ENCODE results near the gene NUDT3. TPM values are rescaled to one million over a fixed set of nuclear protein-coding genes. Genes with fewer than 3 reads are reported as not detected.

The NUDT3 gene
- total and polyA plus RNA-seq, 9 of the 15 experiments (the other 6 are each of a cell fraction or from before 2014, with no cell fraction given), result 5.4 to 81.2 (median 56.4) TPM

GRCh38 chr6:34284563-34285447, 107.7 kb downstream of the NUDT3 start (continued):
- TF ChIP-seq, protein P1, sequence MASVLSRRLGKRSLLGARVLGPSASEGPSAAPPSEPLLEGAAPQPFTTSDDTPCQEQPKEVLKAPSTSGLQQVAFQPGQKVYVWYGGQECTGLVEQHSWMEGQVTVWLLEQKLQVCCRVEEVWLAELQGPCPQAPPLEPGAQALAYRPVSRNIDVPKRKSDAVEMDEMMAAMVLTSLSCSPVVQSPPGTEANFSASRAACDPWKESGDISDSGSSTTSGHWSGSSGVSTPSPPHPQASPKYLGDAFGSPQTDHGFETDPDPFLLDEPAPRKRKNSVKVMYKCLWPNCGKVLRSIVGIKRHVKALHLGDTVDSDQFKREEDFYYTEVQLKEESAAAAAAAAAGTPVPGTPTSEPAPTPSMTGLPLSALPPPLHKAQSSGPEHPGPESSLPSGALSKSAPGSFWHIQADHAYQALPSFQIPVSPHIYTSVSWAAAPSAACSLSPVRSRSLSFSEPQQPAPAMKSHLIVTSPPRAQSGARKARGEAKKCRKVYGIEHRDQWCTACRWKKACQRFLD (CRISPR knock-in tag; IDR thresholded peaks at IDR 0.05), result peak; percentile 56; the same call in 1 of the 2 replicates
- TF ChIP-seq, protein P2, sequence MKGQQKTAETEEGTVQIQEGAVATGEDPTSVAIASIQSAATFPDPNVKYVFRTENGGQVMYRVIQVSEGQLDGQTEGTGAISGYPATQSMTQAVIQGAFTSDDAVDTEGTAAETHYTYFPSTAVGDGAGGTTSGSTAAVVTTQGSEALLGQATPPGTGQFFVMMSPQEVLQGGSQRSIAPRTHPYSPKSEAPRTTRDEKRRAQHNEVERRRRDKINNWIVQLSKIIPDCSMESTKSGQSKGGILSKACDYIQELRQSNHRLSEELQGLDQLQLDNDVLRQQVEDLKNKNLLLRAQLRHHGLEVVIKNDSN (CRISPR knock-in tag; IDR thresholded peaks at IDR 0.05), result no peak
- TF ChIP-seq CAMTA2 (CRISPR knock-in tag; conservative IDR thresholded peaks at IDR 0.05) (no peak), PHF21A (IDR thresholded peaks at IDR 0.05; ENCODE audit: borderline replicate concordance, low read depth) (no peak), CBX8 (IDR thresholded peaks at IDR 0.05; ENCODE audit: borderline replicate concordance, extremely low read depth, low read depth, low read length, poor library complexity, severe bottlenecking) (no peak), ATF4 (CRISPR knock-in tag; IDR thresholded peaks at IDR 0.05) (no peak), EZH2 (IDR thresholded peaks at IDR 0.05; ENCODE audit: borderline replicate concordance, low read depth, low read length) (no peak), GATA2 (CRISPR knock-in tag; IDR thresholded peaks at IDR 0.05) (peak; percentile 79), TRIM24 (IDR thresholded peaks at IDR 0.05) (peak; percentile 69 to 83; a peak in 3 of 4 replicates), PTRF (tag; IDR thresholded peaks at IDR 0.05) (no peak), ZBTB5 (IDR thresholded peaks at IDR 0.05) (no peak)
- TF ChIP-seq, protein P3, sequence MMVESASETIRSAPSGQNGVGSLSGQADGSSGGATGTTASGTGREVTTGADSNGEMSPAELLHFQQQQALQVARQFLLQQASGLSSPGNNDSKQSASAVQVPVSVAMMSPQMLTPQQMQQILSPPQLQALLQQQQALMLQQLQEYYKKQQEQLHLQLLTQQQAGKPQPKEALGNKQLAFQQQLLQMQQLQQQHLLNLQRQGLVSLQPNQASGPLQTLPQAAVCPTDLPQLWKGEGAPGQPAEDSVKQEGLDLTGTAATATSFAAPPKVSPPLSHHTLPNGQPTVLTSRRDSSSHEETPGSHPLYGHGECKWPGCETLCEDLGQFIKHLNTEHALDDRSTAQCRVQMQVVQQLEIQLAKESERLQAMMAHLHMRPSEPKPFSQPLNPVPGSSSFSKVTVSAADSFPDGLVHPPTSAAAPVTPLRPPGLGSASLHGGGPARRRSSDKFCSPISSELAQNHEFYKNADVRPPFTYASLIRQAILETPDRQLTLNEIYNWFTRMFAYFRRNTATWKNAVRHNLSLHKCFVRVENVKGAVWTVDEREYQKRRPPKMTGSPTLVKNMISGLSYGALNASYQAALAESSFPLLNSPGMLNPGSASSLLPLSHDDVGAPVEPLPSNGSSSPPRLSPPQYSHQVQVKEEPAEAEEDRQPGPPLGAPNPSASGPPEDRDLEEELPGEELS (CRISPR knock-in tag; IDR thresholded peaks at IDR 0.05; ENCODE audit: borderline replicate concordance), result no peak
- TF ChIP-seq, protein P4, sequence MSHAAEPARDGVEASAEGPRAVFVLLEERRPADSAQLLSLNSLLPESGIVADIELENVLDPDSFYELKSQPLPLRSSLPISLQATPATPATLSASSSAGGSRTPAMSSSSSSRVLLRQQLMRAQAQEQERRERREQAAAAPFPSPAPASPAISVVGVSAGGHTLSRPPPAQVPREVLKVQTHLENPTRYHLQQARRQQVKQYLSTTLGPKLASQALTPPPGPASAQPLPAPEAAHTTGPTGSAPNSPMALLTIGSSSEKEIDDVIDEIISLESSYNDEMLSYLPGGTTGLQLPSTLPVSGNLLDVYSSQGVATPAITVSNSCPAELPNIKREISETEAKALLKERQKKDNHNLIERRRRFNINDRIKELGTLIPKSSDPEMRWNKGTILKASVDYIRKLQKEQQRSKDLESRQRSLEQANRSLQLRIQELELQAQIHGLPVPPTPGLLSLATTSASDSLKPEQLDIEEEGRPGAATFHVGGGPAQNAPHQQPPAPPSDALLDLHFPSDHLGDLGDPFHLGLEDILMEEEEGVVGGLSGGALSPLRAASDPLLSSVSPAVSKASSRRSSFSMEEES (CRISPR knock-in tag; IDR thresholded peaks at IDR 0.05), result peak; percentile 86
- TF ChIP-seq, protein P5, sequence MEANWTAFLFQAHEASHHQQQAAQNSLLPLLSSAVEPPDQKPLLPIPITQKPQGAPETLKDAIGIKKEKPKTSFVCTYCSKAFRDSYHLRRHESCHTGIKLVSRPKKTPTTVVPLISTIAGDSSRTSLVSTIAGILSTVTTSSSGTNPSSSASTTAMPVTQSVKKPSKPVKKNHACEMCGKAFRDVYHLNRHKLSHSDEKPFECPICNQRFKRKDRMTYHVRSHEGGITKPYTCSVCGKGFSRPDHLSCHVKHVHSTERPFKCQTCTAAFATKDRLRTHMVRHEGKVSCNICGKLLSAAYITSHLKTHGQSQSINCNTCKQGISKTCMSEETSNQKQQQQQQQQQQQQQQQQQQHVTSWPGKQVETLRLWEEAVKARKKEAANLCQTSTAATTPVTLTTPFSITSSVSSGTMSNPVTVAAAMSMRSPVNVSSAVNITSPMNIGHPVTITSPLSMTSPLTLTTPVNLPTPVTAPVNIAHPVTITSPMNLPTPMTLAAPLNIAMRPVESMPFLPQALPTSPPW (CRISPR knock-in tag; IDR thresholded peaks at IDR 0.05), result peak; percentile 48; the same call in 1 of the 2 replicates
